ENCODE results near the gene MSH5. TPM values are rescaled to one million over a fixed set of nuclear protein-coding genes. Genes with fewer than 3 reads are reported as not detected.

The MSH5 gene
- total RNA-seq, 2 donors from 2014 or later: 6.7 to 12.9 TPM

DNA sequence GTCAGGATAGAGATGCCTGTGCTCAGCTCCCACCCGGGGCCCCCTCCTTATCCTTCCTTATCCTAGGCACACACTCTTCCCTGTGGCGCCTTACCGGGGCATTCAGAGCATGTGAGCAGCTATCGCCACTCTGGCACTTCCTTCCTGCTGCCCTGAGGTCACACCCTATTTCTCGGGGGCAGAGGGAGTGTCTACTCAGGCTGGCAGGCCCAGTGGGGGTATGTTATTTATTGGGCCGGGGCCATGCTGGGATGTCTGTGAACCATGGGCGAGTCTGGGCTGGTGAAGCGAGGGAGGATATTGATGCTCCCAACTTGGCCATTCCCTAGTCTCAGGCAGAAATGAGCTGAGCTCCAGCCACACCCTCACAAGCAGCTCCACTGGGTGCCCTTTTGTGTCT lies 28.6 kb upstream of the MSH5 start:
- intact Hi-C loops (cut with DNase I): no loop called here
- 45 to 48% methylated on average over 6 to 8 of the region's 8 CpGs for WGBS, 2 donors
- H3K4me1 ChIP-seq: no peaks in the 10 kb centered on the region
- TF ChIP-seq POLR2A (IDR thresholded peaks at IDR 0.05): no peak
- TF ChIP-seq CTCF (IDR thresholded peaks at IDR 0.05): no peak
- DNase-seq (no peak), ATAC-seq (no peak)
- H3K9me3 ChIP-seq: no peaks in the 10 kb centered on the region
- no peaks in the 10 kb centered on the region for H3K36me3 ChIP-seq (replicated peaks in 1 of 2; ENCODE audit: insufficient read depth in 1 of 2, low read depth in 2 of 2)
- no peak overlapping the region for H3K4me3 ChIP-seq
- H3K27me3 ChIP-seq: no peaks in the 10 kb centered on the region
- no peak overlapping the region for H3K27ac ChIP-seq

GRCh38 chr6:31712296-31712695 lies 27.5 kb upstream of the MSH5 start:
- intact Hi-C loops (cut with DNase I): no loop called here
- DNase-seq: peak in 1 of 4 donors; percentile 31
- WGBS, 2 donors: 61 to 67% methylated on average over 8 of the region's 8 CpGs

GRCh38 chr6:31713465-31713864 lies 26.3 kb upstream of the MSH5 start:
- Histone ChIP-seq H3K4me1 (peaks cover 4% of the 10 kb centered on the region), H3K27ac (no peak overlapping the region)
- no peak for ATAC-seq

More at GRCh38 chr6:31712296-31712695, 27.5 kb upstream of the MSH5 start:
- H3K4me3 ChIP-seq: no peak overlapping the region
- peak in 1 of 7 experiments; percentile 26 for TF ChIP-seq CTCF (IDR thresholded peaks at IDR 0.05)
- no peak for TF ChIP-seq POLR2A (IDR thresholded peaks at IDR 0.05)
- no peaks in the 10 kb centered on the region for H3K27me3 ChIP-seq
- H3K9me3 ChIP-seq: no peaks in the 10 kb centered on the region
- ATAC-seq: no peak
- H3K4me1 ChIP-seq: no peaks in the 10 kb centered on the region
- H3K27ac ChIP-seq: no peak overlapping the region
- H3K36me3 ChIP-seq (replicated peaks in 1 of 2; ENCODE audit: insufficient read depth in 1 of 2, low read depth in 2 of 2): no peaks in the 10 kb centered on the region

DNA sequence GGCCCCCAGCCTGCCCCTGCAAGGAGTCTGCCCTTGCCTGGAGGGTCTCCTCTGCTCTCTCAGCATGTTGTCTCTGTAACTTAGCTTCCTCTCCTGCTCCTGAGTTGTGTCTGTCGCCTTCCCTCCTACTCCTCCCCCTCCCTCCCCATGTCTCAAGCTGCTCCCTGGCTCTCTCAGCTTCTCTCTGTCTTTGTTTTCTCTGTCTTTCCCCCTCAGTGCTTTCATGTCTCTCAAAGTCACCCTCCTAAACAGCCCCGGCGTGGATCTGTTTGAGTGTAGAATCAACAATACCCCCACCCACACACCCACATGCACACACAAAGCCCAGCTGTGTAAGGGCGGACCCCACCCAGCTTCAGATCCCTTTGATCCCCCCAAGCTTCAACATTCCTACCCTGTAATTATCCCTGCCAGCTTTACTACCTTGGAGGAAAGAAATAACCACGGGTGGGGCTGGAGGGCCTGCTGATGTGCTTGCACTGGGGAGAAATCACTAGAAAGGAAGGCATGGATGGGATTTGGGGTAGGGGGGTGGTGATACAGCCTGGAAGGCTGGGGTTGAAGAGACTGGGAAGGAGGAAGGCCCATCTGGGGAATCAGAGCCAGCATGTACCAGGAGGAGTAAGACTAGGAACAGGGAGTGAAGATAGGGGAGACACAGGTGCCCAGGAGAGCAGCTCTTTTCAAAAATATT lies 25.7 kb upstream of the MSH5 start:
- DNase-seq (no peak), ATAC-seq (no peak)
- no peak overlapping the region for H3K27ac ChIP-seq
- H3K4me3 ChIP-seq: no peak overlapping the region
- no peaks in the 10 kb centered on the region for H3K9me3 ChIP-seq
- H3K36me3 ChIP-seq (replicated peaks in 1 of 2; ENCODE audit: insufficient read depth in 1 of 2, low read depth in 2 of 2): no peaks in the 10 kb centered on the region
- no peak for TF ChIP-seq CTCF (IDR thresholded peaks at IDR 0.05)
- TF ChIP-seq POLR2A (IDR thresholded peaks at IDR 0.05): no peak
- intact Hi-C loops (cut with DNase I): no loop called here
- peaks cover 11% of the 10 kb centered on the region for H3K4me1 ChIP-seq
- no peaks in the 10 kb centered on the region for H3K27me3 ChIP-seq
- WGBS, 2 donors: 33 to 40% methylated on average over 5 of the region's 5 CpGs

More at GRCh38 chr6:31713465-31713864, 26.3 kb upstream of the MSH5 start:
- H3K27me3 ChIP-seq: no peaks in the 10 kb centered on the region
- no peak for DNase-seq
- TF ChIP-seq CTCF (IDR thresholded peaks at IDR 0.05): no peak
- no peak for TF ChIP-seq POLR2A (IDR thresholded peaks at IDR 0.05)
- no peaks in the 10 kb centered on the region for H3K9me3 ChIP-seq
- intact Hi-C loops (cut with DNase I): no loop called here
- 45 to 70% methylated on average over 4 of the region's 4 CpGs for WGBS, 2 donors
- no peak overlapping the region for H3K4me3 ChIP-seq
- H3K36me3 ChIP-seq (replicated peaks in 1 of 2; ENCODE audit: insufficient read depth in 1 of 2, low read depth in 2 of 2): no peaks in the 10 kb centered on the region
